ENCODE measurements around the gene CCDC186.

Gene CCDC186

DNA sequence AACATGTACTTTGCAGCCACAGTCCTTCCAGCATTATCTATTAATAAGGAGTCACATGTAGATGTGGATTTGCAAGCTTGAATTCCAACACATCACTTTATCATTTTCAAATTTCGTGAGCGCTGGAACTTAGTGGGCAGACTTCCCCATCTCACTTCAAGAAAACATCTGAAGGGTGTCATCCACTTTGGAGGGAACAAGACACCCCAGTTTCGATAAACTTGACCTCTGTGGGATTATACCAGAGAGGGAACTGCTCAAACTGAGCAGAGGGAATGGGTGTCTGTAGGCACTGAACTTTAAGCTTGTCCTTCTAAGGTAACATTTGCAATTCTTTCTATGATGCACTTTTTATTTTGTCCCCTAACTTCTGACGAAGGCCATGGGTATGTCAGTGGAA is 102.8 kb downstream of the CCDC186 start:
- DNase-seq = no peak
